Measurements from ENCODE around the gene ITGAD. TPM values are rescaled to one million over a fixed set of nuclear protein-coding genes. Genes with fewer than 3 reads are reported as not detected.

The ITGAD gene
- total RNA-seq, 4 donors from 2014 or later: 0.19 TPM; not detected in 3

- TF ChIP-seq POLR2A (IDR thresholded peaks at IDR 0.05): no peak
- no peak for TF ChIP-seq CTCF (IDR thresholded peaks at IDR 0.05)
- Histone ChIP-seq H3K27me3 (peaks cover 0 to 30% (median 0%) of the 10 kb centered on the region in 4 donors), H3K27ac (peak overlapping the region in 1 of 4 donors; percentile 44), H3K4me1 (peaks cover 0 to 20% (median 3%) of the 10 kb centered on the region in 3 donors), H3K9me3 (no peaks in the 10 kb centered on the region), H3K4me3 (no peak overlapping the region), H3K36me3 (no peaks in the 10 kb centered on the region)
- 52% methylated on average over 4 of the region's 4 CpGs for WGBS, 2 donors
- DNase-seq: no peak
- intact Hi-C loops (cut with DNase I): no loop called here
These were observed 7.5 kb upstream of the ITGAD start for GRCh38 chr16:31385680-31386079.

GRCh38 chr16:31386157-31386984 lies 6.8 kb upstream of the ITGAD start:
- Histone ChIP-seq H3K4me1 (peaks cover 0 to 20% (median 3%) of the 10 kb centered on the region in 3 donors), H3K9me3 (no peaks in the 10 kb centered on the region), H3K36me3 (no peaks in the 10 kb centered on the region), H3K4me3 (no peak overlapping the region), H3K27me3 (peaks cover 0 to 30% (median 0%) of the 10 kb centered on the region in 4 donors), H3K27ac (peak overlapping the region in 1 of 4 donors; percentile 44)
- WGBS, 2 donors: 27 to 30% methylated on average over 6 of the region's 6 CpGs
- TF ChIP-seq CTCF (IDR thresholded peaks at IDR 0.05): no peak
- TF ChIP-seq POLR2A (IDR thresholded peaks at IDR 0.05): no peak
- intact Hi-C loops (cut with DNase I): no loop called here
- no peak for DNase-seq

- intact Hi-C loops (cut with DNase I): no loop called here
- H3K4me1 ChIP-seq: peaks cover 0 to 20% (median 3%) of the 10 kb centered on the region in 3 donors
- no peak for DNase-seq
- no peak overlapping the region for H3K4me3 ChIP-seq
- peaks cover 0 to 25% (median 0%) of the 10 kb centered on the region in 4 donors for H3K27me3 ChIP-seq
- WGBS, 2 donors: 53 to 59% methylated on average over 2 of the region's 2 CpGs
- TF ChIP-seq CTCF (IDR thresholded peaks at IDR 0.05): no peak
- TF ChIP-seq POLR2A (IDR thresholded peaks at IDR 0.05): no peak
- H3K36me3 ChIP-seq: no peaks in the 10 kb centered on the region
- H3K27ac ChIP-seq: no peak overlapping the region
- H3K9me3 ChIP-seq: no peaks in the 10 kb centered on the region
These were observed 4.6 kb upstream of the ITGAD start for GRCh38 chr16:31388535-31388934.

- intact Hi-C loops (cut with DNase I): no loop called here
- Histone ChIP-seq H3K9me3 (no peaks in the 10 kb centered on the region), H3K4me1 (peaks cover 0 to 15% (median 3%) of the 10 kb centered on the region in 3 donors)
These were observed 2.6 kb upstream of the ITGAD start for GRCh38 chr16:31390504-31391041.

More at GRCh38 chr16:31390504-31391041, 2.6 kb upstream of the ITGAD start:
- no peak overlapping the region for H3K4me3 ChIP-seq
- H3K36me3 ChIP-seq: no peaks in the 10 kb centered on the region
- H3K27me3 ChIP-seq: peaks cover 0 to 20% (median 0%) of the 10 kb centered on the region in 4 donors
- no peak overlapping the region for H3K27ac ChIP-seq
- WGBS, 2 donors: 61 to 69% methylated on average over 6 of the region's 6 CpGs
- DNase-seq: no peak
- TF ChIP-seq CTCF (IDR thresholded peaks at IDR 0.05): no peak
- TF ChIP-seq POLR2A (IDR thresholded peaks at IDR 0.05): no peak

Measured in esophagus squamous epithelium (tissue), 5 donors.